Gastroesophageal sphincter (tissue), 3 donors: Measurements from ENCODE around the gene ATAD3B.

Experiments used
- POLR2A ChIP-seq, 2 donors: fragments of 450-650 bp; IDR thresholded peaks; one replicate each; pipeline ENCODE4 v1.6.1; 2017; ENCODE audit warnings: antibody characterized with exemption in 2 of 2, mild to moderate bottlenecking in 2 of 2, moderate library complexity in 1 of 2
- POLR2AphosphoS5 ChIP-seq: sonication (generic); formaldehyde crosslinking; IDR thresholded peaks from one replicate; pipeline ENCODE4 v1.6.1; 2017; ENCODE audit warnings: antibody characterized with exemption
- TF ChIP-seq, protein P1 (sequence below), 4 experiments: fragments of 200-600 bp in 2 of 4; fragments of 450-650 bp in 2 of 4; sonication (generic) in 1 of 4; IDR thresholded peaks; one replicate each; pipeline ENCODE4 v1.5.1; 2017 to 2019; ENCODE audit warnings: antibody characterized with exemption in 4 of 4, mild to moderate bottlenecking in 2 of 4, moderate library complexity in 2 of 4

GRCh38 chr1:1490633-1491230 lies 19.2 kb downstream of the ATAD3B start:
- TF ChIP-seq, protein P1, sequence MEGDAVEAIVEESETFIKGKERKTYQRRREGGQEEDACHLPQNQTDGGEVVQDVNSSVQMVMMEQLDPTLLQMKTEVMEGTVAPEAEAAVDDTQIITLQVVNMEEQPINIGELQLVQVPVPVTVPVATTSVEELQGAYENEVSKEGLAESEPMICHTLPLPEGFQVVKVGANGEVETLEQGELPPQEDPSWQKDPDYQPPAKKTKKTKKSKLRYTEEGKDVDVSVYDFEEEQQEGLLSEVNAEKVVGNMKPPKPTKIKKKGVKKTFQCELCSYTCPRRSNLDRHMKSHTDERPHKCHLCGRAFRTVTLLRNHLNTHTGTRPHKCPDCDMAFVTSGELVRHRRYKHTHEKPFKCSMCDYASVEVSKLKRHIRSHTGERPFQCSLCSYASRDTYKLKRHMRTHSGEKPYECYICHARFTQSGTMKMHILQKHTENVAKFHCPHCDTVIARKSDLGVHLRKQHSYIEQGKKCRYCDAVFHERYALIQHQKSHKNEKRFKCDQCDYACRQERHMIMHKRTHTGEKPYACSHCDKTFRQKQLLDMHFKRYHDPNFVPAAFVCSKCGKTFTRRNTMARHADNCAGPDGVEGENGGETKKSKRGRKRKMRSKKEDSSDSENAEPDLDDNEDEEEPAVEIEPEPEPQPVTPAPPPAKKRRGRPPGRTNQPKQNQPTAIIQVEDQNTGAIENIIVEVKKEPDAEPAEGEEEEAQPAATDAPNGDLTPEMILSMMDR (IDR thresholded peaks at IDR 0.05) = no peak
- no peak for TF ChIP-seq POLR2A (IDR thresholded peaks at IDR 0.05)
- no peak for TF ChIP-seq POLR2AphosphoS5
